NAMALWA (cell line): ENCODE measurements around the gene DSG3.

Experiments used
- DNase-seq: peaks from one replicate; pipeline ENCODE4 v3.0.0-alpha.2; 2015; ENCODE audit warnings: low spot score

Gene DSG3

GRCh38 chr18:31447530-31448191, at the start of gene DSG3:
DSG3 (plus strand) TSS chr18:31447741; CDS start chr18:31447878, 137 bp downstream.
- DNase-seq, result no peak

GRCh38 chr18:31398191-31398590, 49.4 kb upstream of the DSG3 start:
- no peak for DNase-seq

- DNase-seq, result no peak
Observed at GRCh38 chr18:31399306-31400032, 48.1 kb upstream of the DSG3 start.

GRCh38 chr18:31401156-31402025, 46.1 kb upstream of the DSG3 start:
- no peak for DNase-seq

DNA sequence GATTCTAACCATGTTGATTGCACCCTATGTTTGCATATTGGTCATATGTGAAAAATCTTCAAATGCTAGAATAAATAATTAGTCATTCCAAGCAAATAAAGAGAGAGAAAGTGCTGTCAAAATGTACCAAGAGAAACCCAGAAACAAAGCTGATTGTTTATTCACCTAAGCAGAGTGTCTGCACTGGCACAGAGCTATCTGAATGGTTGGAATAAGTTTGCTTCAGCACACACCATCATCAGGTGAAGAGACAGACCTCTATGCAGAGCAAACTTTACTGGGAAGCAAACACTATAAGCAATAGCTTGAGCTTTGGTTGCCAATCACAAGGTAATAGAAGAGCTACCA, 45.5 kb upstream of the DSG3 start:
- no peak for DNase-seq

- DNase-seq, result no peak
Observed at GRCh38 chr18:31403409-31403808, 44.1 kb upstream of the DSG3 start.

DNA sequence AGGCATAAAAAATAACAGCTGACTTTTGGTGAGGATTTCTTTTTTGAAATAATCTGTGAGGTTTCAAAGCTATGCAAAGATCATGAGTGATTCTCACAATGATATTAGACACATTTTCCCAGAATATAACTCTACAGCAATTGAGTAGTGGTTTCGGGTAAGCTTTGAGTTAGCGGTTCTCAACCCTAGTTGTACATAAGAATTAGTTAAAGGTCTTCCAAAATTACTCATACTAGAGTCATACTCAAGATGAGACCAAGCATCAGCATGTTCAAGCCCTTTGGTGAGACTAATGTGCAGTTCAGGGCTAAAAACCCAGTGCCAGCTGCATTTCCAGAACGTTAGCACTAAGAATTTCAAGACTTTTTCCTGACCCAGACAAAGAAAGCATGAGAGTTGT, 39.9 kb upstream of the DSG3 start:
- no peak for DNase-seq

- DNase-seq, result no peak
Observed at GRCh38 chr18:31409276-31409675, 38.3 kb upstream of the DSG3 start.

DNA sequence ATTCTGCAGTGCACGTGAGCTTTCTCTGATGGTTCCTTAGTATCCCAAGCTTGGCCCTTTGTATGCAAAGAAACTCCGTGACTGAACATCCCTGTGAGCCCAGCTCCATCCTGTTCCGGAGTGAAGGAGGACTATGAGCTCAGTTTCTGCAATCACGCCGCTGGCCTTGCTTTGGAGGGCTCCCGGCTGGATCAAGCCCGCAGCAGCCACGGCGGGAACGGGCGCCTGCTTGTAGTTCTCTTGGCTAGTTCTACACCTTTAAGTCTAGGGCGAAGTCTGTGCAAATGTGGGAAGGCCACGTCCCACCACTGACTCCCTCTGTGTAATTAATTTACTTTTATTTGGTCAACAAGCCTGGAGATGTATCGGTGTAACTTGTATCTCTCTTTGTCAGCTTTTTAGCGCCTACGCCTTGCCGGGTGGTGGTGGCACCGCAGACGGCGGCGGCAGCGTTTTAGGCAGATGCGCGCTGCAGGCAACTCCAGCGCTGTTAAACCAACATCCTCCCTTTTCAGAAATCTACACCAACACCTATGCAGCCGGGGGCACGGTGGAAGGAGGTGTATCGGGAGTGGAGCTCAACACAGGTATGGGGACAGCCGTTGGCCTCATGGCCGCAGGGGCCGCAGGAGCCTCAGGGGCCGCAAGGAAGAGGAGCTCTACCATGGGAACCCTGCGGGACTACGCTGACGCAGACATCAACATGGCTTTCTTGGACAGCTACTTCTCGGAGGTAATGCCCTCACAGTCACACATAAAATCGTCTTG, 36.6 kb upstream of the DSG3 start:
- no peak for DNase-seq

- no peak for DNase-seq
Observed at GRCh38 chr18:31413137-31413536, 34.4 kb upstream of the DSG3 start.

DNA sequence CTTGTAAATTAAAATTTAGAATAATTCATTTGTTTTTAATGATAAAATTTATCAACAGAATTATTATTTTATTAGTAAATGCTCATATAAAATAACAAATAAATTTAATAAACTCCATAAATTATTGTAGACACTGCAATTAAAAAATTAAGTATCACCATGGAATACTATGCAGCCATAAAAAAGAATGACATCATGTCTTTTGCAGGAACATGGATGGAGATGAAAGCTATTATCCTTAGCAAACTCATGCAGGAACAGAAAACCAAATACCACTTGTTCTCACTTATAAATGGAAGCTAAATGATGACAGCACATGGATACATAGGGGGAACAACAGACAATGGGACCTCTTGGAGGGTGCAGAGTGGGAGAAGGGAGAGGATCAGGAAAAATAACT, 29.7 kb upstream of the DSG3 start:
- no peak for DNase-seq

GRCh38 chr18:31419457-31419932, 28.0 kb upstream of the DSG3 start:
- no peak for DNase-seq

DNA sequence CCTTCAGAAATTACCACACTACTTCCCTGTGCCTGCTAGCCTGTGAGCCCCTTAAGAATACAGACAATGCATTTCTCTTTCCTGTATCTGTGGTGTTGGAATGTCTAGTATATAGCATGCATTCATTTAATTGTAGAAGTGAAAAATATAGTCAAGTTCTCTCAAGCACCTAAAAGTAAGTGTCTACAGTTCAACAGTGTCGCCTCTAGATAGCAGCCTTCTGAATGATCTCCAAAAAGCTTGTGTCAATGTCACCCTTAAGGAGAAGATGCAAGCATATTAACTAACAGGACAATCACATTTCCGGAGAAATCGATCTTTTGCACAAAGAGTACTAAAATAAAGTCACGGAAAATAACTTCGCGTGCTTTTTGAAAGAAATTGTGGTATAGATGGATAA, 27.5 kb upstream of the DSG3 start:
- no peak for DNase-seq

DNA sequence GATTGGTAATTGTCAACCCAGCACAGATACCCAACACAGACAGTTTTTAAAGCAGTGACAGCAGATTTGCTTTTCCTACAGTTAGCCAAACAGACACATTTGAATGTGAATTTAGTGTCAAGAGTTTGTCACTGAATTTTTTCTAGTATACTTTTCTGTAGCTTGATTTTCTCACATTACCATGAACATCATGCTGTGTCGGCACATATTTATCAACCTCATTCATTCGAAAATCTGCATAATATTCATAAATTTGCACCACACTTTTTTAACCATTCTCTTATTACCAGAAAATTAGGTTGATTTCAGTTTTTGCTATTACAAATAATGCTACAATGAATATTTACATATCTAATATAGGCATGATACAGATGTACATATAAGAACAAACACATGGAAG, 27.0 kb upstream of the DSG3 start:
- DNase-seq, result no peak

DNA sequence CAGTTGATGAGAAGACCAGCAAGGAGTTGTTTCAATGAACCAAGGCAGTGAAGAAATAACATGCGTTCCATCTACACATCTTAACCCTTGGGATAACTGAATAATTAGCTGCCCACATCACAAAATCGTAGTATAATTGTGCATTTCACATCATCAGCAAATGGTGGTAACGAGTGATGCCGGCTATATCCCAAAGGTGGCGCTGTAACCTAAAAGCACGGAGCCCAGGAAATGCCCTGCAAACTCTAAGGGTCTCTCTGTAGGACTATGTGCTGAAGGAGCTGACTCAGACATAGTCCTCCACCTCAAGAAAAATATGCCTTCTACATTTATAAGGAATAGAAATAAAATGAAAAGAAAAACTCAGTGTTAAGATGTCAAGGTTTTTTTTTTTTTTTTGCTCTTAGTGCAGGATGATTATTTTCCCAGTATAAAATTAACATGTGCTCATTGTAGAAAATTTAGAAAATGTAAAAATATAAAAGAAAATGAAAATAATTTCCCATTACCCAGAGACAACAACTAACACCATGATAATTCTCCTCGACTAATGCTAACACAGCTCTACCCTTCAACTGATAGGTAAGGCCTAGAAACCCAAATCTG, 23.1 kb upstream of the DSG3 start:
- peak; percentile 58 for DNase-seq

- no peak for DNase-seq
Observed at GRCh38 chr18:31426021-31426420, 21.5 kb upstream of the DSG3 start.

GRCh38 chr18:31426871-31427406, 20.6 kb upstream of the DSG3 start:
- no peak for DNase-seq

GRCh38 chr18:31428211-31428610, 19.3 kb upstream of the DSG3 start:
- DNase-seq, result no peak

DNA sequence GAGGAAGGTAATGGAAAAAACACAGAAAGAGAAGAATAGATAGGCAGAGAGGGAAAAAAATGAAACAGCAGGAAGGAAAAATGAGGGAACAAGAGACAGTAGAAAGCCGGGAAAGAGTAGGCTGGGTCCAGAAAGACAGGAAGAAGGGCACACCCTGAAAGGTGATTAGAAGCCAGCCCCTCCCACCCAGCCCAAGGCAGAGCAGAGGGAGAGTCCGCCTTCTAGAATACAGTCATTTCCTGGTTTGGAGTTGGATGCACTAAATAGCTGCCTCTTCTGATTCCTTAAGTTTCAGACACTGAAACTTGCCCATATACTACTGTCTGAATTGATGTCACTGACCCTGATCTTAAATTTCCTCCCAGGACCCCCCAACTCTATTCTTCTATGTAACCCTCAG, 17.9 kb upstream of the DSG3 start:
- no peak for DNase-seq

GRCh38 chr18:31430072-31430471, 17.5 kb upstream of the DSG3 start:
- no peak for DNase-seq

- no peak for DNase-seq
Observed at GRCh38 chr18:31430554-31430953, 17.0 kb upstream of the DSG3 start.
